Measurements from ENCODE around the gene FPR1.
A peak's percentile ranks its signal among the peaks of the same experiment; 100 is the strongest.

The FPR1 gene, protein sequence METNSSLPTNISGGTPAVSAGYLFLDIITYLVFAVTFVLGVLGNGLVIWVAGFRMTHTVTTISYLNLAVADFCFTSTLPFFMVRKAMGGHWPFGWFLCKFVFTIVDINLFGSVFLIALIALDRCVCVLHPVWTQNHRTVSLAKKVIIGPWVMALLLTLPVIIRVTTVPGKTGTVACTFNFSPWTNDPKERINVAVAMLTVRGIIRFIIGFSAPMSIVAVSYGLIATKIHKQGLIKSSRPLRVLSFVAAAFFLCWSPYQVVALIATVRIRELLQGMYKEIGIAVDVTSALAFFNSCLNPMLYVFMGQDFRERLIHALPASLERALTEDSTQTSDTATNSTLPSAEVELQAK

DNA sequence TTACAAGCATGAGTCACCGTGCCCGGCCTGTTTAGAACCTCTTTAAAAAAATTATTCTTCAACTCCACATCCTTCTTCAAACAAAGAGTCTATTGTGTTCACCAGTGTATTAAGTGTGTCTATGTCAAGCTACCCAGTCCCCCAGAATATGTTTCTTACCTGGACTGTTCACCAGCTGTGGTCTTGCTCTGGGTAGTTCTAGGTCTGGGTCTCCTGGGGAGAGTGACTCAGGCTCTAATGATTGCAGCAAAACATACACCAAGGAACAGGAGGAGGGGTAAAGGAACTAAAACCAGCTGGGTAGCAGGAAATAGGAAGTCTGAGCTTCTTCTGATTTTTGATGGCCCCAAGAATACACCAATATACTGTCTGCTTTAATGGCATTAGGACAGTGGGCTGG, at the start of gene FPR1:
Gene FPR1, minus strand, starts transcription at position 224 of the 400 bp plus-strand sequence. CDS start 4,884 bp downstream, outside the sequence.
- DNase-seq (ENCODE audit: low read depth in 2 of 2), result peak; percentile 66 to 90
- TF ChIP-seq CTCF (IDR thresholded peaks at IDR 0.05; ENCODE audit: low read depth, low read length), result no peak
- H3K4me3 ChIP-seq (replicated peaks in 1 of 2; ENCODE audit: low read depth in 2 of 2, low read length in 2 of 2), result no peak within 1 kb of the TSS

DNA sequence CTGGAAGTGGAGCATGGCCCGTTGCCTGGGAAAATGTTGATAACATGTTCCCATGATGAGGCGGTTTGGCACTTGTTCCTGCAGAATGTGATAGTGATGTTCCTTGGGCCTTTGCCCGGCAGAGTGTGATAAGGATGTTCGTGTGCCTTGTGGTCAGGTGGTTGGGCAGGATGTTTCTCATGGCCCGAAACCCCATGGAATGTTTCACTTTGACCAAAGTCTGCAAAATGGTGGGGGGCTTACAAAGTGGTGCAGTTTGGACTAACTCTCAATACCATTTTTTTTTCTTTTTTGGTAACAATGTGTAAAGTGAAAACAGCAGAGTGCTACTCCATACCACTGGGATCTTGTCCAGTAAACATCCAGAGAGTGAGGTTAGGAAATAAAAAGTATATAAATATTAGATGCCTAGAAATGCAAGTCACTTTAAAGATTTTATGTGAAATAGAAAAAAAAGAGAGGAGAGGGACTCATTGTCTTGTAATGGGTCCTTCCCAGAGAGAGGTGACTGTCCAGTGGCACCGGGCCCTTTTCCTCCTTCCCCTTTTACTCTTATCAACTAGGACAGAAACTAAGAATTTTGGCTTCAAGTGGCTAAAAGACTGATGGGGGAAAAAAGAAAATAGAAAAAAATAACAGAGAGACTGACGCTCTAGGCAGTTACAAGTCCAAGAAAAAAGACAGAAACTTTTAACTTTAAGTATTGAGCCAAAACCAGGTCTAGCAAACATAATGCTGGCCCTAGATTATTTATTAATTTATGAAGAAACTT, 49.0 kb upstream of the FPR1 start:
- no peak for TF ChIP-seq CTCF (IDR thresholded peaks at IDR 0.05; ENCODE audit: low read depth, low read length)
- peak; percentile 75 to 99 for DNase-seq (ENCODE audit: low read depth in 2 of 2)
- H3K4me3 ChIP-seq (replicated peaks in 1 of 2; ENCODE audit: low read depth in 2 of 2, low read length in 2 of 2), result no peak overlapping the region

DNA sequence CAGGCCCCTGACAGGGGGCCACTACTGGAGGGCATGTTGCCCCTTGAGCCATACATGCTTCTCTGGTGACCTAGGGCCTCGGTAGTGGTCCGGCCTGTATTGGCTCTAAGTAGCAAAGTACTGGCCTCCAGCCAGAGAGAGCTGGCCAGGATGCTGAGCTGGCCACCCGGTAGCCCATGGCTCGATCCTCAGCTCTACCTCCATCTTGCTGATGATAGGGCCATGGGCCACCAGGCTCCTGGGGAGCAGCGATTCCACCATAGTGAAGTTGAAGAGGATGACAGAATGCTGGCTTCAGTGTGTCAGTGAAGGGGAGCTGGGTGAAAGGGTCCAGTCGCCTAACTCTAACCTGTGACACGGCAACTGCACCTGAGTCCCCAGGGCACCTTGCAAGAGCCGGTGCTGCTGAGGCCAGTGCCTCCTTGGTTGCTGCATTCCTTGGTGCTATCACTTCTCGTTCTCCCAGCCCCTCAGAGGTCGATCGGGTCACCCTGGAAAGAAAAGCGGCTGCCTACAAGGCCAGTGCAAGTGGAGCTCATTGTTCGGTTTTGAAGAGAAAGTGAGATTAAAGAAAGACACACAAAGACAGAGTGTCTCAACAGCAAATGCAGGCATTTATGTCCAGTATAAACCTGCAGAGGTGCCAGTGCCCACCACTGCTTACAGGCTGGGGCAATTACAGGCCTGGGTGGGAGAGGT, 48.2 kb upstream of the FPR1 start:
- no peak for TF ChIP-seq CTCF (IDR thresholded peaks at IDR 0.05; ENCODE audit: low read depth, low read length)
- DNase-seq (ENCODE audit: low read depth in 2 of 2), result no peak
- peak overlapping the region in 1 of 2 donors; percentile 2 for H3K4me3 ChIP-seq (replicated peaks in 1 of 2; ENCODE audit: low read depth in 2 of 2, low read length in 2 of 2)

DNA sequence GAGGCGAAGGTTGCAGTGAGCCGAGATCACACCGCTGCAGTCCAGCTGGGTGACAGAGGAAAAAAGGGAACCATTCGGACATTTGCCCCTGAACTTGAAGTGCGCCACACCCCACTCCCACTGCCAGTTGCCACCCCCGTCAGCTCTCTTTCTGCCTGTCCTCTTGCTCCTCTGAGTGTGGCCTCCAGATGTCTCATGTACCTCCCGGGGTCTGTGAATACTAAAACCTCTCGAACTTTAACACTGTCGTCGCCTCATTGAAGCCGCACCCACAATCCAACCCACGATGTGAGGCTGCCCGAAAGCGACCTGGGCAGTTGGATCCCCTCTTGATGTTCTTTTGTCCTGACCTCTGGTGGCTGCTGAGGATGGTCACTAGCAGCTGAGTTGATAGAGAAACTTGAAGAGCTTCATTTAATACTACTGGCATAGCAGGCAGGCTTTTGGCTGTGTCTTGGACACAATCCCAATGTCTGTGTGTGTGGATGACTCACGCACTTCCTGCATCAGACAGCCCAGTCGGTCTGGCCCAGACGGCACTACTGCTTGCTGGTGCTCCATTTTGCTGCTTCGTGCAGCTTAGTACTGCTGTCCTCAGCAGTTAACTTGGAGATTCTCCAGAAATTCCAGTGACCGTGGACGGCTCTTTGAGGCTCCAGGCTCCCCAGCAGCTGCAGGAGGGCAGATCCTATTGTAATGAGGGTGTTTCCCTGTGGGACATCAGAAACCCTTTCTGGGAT, 47.5 kb upstream of the FPR1 start:
- DNase-seq (ENCODE audit: low read depth in 2 of 2), result peak; percentile 98 to 100
- peak overlapping the region in 1 of 2 donors; percentile 2 for H3K4me3 ChIP-seq (replicated peaks in 1 of 2; ENCODE audit: low read depth in 2 of 2, low read length in 2 of 2)
- TF ChIP-seq CTCF (IDR thresholded peaks at IDR 0.05; ENCODE audit: low read depth, low read length), result no peak

- no peak for DNase-seq (ENCODE audit: low read depth in 2 of 2)
- H3K4me3 ChIP-seq (replicated peaks in 1 of 2; ENCODE audit: low read depth in 2 of 2, low read length in 2 of 2), result no peak overlapping the region
- TF ChIP-seq CTCF (IDR thresholded peaks at IDR 0.05; ENCODE audit: low read depth, low read length), result no peak
Measured at GRCh38 chr19:51798062-51798461, 46.4 kb upstream of the FPR1 start.

DNA sequence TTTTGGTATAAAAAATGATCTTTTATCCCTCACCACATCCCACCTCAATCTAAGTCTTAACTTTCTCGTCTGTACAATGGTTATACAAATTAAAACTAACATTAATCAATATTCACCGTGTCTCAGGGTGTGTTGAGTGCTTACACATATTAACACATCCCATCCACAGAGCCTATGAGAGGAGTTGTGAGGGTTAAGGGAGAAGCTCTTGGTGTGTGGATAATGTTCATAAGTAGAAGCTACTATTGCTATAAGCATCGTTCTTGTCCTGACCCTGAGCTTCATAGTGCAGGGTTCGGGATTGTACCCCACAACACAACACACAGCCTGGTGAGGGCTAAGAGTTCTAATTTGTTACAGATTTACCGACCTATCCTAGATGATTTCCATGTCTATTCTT, 45.8 kb upstream of the FPR1 start:
- no peak overlapping the region for H3K4me3 ChIP-seq (replicated peaks in 1 of 2; ENCODE audit: low read depth in 2 of 2, low read length in 2 of 2)
- no peak for TF ChIP-seq CTCF (IDR thresholded peaks at IDR 0.05; ENCODE audit: low read depth, low read length)
- DNase-seq (ENCODE audit: low read depth in 2 of 2), result no peak

Measured in cardiac fibroblast (primary cell).